ENCODE data around the gene SULT6B1. TPM values are rescaled to one million over a fixed set of nuclear protein-coding genes. Genes with fewer than 3 reads are reported as not detected.
"Not testable (repeated sequence)": the region's sequence is repeated elsewhere in the genome, so short reads cannot be mapped to it uniquely, and the experiment has no call there.

SULT6B1 gene, protein sequence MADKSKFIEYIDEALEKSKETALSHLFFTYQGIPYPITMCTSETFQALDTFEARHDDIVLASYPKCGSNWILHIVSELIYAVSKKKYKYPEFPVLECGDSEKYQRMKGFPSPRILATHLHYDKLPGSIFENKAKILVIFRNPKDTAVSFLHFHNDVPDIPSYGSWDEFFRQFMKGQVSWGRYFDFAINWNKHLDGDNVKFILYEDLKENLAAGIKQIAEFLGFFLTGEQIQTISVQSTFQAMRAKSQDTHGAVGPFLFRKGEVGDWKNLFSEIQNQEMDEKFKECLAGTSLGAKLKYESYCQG
- not detected for total RNA-seq
- long read RNA-seq: 0 reads

DNA sequence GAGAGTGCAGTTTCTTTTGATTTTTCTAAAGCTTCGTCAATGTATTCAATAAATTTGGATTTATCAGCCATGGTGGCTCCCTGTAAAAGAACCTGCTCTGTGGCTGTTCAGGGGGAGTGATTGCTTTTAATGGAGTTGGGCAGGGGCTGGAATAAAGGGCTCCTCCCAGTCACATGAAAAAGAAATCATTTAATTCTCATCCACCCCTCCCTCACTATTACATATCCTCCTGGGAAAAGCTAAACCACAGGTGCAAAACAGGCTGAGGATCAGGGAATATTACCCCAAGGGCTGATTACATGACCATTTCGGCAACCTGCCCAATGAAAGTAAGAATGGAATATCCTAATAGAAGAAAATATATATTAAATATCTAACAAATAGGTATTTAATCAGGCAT is at the start of gene SULT6B1:
Gene SULT6B1, minus strand, starts transcription at position 101 of the 400 bp plus-strand sequence. Its CDS starts 30 bp downstream, at position 71.
- DNase-seq (ENCODE audit: low spot score): no peak
- intact Hi-C loops (cut with DNase I): no loop called here

DNA sequence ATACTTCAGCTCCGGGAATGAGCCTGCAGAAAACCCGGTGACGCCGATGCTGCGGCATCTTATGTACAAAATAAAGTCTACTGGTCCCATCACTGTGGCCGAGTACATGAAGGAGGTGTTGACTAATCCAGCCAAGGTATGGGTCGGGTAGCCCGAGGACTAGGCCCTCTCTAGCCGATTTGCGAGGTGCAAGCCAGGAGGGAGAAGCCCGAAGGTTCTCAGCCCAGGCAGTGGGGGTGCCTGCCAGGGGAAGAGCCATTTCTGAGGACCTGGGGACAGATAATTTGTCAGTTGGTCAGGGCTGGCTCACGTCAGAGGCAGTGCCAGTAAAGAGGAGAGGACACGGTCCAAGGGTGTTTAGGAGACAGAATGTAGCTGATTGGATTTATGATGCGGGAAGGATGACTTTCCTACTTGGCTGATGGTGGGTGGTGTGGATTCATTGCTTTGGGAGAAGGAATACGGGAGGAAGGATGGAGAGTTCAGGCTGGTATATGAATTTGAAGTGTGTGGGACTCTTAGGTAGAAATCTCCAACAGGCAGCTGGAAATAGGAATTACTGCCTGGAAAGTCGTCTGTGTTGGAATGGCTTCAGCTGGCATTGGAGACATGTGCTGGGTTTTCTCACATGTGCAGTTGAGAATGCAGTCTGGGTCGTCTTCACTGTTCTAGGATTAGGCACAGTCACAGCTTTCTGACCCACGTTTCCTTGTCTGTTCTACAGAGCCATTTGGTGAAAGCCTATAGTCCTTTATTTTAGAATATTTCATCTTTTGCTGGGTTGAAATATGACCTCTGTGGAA is 43.9 kb upstream of the SULT6B1 start:
- no peak for DNase-seq (ENCODE audit: low spot score)

DNA sequence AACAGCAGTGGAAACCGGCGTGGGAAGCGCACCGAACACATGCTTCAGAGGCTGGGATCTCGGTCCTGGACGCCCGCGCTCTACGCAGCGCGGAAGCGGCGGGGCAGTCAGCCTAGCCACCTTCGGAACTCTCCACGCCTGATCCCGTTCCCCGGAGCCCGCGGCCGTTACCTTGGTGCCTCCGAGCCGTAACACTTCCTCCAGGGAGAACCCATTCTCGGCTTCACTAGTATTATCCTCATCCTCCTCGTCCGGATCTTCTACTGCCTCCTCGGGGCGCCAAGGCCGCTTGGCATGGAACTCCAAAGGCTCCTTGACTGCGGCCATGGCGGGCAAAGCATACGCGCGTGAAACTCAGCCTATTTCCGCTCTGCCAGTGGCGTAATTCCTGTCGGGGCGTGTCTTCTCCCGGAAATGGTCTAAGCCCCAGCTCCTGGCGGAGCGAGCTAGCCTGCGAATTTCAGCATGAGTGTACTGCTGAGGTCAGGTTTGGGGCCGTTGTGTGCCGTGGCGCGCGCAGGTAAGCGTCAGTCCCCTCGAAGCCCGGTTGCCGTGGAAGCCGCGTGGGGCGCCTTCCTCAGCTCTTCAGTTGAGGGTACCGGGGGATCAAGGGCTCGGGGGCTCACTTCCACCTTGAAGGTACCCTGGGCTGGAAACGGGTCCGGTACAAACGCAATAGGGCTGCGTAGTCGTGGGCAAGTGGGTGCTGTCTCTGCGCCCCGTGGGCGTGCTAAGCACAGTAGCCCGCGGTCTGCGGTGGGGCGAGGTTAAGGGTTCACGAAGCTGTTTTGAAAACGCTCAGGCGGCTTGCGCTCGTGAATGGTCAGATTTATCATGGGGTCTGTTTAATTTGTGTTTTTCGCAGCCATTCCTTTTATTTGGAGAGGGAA is 43.0 kb upstream of the SULT6B1 start, which contains the start of the genes CEBPZ and NDUFAF7:
Gene CEBPZ, minus strand, starts transcription at position 356 of the 890 bp plus-strand sequence. Its CDS starts 29 bp downstream, at position 327.
Gene NDUFAF7, plus strand, starts transcription at position 418 of the 890 bp plus-strand sequence. Its CDS starts 48 bp downstream, at position 466.
- intact Hi-C loops (cut with DNase I): loop anchor here (5.0 kb wide), 1 partner anchor 149 kb away; the partner anchor contains the start of genes GPATCH11 and HEATR5B

More for the DNA sequence above, 43.9 kb upstream of the SULT6B1 start:
- intact Hi-C loops (cut with DNase I): loop anchor here (5.0 kb wide), 1 partner anchor 150 kb away; the partner anchor contains the start of genes GPATCH11 and HEATR5B

DNA sequence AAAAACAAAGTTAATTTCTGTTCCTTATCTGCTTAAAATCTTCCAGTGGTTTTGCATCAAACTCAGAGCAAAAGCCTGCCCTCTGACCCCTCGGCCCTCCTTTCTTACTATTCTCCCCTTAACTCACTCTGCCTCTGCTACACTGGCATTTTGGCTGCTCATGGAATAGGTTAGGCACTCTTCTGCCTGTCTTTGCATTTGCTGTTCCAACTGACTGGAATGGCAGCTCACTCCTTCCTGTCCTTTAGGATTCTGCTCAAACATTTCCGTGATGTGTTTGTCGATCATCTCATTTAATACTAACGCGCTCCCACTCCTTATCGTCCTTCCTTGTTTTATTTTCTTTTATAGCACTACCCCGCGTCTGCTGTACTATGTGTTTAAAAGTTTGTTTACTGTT is 42.1 kb upstream of the SULT6B1 start:
- intact Hi-C loops (cut with DNase I): loop anchor here (5.0 kb wide), 1 partner anchor 148 kb away; the partner anchor contains the start of genes GPATCH11 and HEATR5B

More for the DNA sequence above, 43.0 kb upstream of the SULT6B1 start, which contains the start of the genes CEBPZ and NDUFAF7:
- DNase-seq (ENCODE audit: low spot score): peak; percentile 98

DNA sequence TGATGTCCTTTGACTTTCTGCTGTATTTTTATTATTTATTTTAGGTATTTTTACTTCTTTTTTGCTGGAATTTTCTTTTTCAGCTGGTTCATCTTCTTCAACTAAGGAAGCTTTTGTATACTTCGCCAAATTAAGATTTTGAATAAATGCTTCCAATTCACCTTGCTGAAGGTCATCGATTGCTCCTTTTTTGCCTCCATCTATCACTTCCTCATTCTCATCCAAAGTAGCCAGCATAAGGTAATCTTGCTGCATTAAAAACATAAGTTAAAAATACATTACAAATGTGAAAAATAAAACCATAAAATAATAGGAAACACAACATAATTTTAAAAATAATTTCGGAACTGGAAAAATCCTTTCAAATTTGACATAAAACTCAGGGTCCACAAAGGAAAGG is 40.3 kb upstream of the SULT6B1 start:
- no peak for DNase-seq (ENCODE audit: low spot score)
- intact Hi-C loops (cut with DNase I): no loop called here

More for the DNA sequence above, 42.1 kb upstream of the SULT6B1 start:
- DNase-seq (ENCODE audit: low spot score): no peak

DNA sequence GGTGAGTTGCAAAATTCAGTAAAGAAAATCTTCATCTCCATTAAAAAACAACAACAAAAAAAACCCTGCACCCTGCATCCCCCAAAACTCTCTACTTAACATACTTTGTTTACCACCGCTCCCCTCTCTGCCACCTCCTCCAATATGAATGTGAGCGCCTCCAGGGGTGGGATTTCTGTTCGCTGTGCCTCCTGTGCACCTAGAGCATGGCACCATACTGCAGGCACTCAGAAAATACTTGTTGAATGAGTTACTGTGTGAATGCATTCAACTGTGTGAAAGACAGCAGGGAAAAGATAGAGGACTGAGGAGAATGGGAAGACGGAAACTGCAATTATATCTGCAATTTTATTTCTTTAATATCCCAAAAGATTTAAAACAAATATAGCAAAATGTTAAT is 38.4 kb upstream of the SULT6B1 start:
- intact Hi-C loops (cut with DNase I): no loop called here
- DNase-seq (ENCODE audit: low spot score): no peak

DNA sequence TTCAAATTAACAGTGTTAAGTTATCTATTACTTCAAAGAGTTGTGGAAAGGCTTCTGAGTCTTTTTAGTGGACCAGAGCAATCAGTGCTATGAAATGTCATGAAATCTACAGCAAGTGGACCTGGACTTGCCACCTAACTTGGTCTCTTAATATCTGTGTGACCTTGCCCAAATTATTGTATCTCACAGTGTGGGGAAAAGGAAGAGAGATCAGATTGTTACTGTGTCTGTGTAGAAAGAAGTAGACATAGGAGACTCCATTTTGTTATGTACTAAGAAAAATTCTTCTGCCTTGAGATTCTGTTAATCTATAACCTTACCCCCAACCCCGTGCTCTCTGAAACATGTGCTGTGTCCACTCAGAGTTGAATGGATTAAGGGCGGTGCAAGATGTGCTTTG is 36.7 kb upstream of the SULT6B1 start:
- intact Hi-C loops (cut with DNase I); DNase-seq (ENCODE audit: low spot score): not testable (repeated sequence)

DNA sequence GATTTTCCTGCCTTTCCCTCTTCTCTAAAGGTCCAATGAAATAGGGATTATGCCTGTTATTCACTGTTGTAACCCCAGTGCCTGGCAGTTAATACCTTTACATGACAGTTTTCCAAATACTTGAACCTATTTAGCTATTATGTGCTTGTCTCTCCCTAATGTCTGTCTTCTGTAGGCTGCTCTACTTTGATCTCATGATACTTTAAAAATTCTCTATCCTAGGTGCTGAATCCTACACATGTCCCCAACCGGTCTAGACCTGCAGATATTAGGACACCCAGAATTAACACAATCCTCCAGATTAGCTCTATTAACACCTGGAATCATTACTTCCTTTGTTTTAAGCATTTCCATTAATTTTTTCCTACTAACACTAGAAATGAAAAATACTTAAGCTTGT is 35.6 kb upstream of the SULT6B1 start:
- no peak for DNase-seq (ENCODE audit: low spot score)
- intact Hi-C loops (cut with DNase I): no loop called here

DNA sequence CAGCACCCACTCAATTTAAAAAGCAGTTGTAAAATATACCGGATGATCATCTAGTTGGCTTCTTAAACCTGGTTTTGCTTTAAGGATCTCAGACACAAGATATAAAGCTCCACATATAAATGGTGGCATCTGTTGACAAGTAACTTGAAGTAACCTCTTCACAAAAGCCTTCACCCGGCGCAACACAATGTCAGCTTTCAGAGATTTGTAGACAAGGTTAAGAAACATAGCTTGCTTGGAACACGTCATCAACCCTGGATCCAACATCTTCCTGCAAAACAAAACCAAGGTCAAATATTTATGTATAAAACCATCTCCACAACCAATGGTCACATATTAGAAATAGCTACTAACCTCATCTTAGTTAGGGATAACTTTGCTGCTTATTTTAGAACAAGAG is 34.7 kb upstream of the SULT6B1 start:
- intact Hi-C loops (cut with DNase I): no loop called here
- no peak for DNase-seq (ENCODE audit: low spot score)

DNA sequence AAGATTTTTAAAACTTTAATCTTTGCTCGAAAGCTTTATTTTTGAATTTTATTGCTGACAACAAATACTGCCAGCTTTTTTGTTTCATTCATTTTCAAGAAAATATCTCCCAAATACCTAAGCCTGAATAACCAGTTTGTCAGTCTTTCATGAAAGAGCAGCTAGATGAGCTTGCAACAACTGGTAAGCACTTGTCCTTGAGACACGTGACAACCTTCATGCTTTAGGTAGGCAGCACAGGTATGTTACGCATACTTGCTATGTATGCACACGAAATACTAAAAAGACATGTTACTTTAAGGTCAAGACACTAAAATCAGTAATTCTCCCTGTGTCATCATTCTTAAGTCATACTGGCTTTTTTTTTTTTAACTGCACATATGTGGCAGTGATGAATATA is 30.6 kb upstream of the SULT6B1 start:
- intact Hi-C loops (cut with DNase I): no loop called here

DNA sequence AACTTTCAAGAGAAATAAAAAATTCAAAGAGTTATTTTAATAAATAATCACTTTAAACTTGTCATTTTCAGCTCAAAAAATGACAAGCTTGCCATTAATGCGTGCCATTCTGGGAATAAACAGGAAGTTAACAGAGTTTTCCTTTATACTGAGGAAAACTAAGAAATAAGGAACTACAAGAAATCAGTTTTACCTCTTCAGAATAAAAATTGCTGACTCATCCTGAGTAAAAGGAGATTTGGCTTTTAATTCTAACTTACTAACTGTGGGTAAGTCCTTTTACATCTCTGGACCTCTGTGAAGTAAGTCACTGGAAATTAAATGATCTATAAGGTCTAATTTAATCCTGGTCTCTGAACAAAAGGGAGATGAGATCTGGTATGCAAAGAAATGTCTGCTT is 26.8 kb upstream of the SULT6B1 start:
- intact Hi-C loops (cut with DNase I): no loop called here
- DNase-seq (ENCODE audit: low spot score): no peak

More for the DNA sequence above, 30.6 kb upstream of the SULT6B1 start:
- no peak for DNase-seq (ENCODE audit: low spot score)

DNA sequence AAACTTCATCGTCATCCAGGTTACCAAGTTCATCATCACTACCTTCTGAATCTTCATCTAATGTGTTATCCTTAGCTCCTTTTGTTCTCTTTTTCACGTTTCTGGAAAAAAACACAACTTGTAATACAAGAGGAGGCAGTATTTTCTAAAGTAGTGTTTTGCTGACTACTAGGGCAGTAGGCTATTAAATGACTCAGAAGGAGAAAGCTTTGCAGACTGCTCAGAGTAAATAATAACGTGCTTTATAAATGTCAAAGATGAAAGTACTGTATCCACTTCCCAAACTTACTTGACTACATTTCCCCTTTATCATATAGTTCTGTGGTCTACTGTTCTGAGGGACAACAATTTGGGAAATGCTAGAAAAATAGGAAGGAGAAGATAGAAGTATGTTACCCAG is 23.5 kb upstream of the SULT6B1 start:
- intact Hi-C loops (cut with DNase I): no loop called here
- no peak for DNase-seq (ENCODE audit: low spot score)

DNA sequence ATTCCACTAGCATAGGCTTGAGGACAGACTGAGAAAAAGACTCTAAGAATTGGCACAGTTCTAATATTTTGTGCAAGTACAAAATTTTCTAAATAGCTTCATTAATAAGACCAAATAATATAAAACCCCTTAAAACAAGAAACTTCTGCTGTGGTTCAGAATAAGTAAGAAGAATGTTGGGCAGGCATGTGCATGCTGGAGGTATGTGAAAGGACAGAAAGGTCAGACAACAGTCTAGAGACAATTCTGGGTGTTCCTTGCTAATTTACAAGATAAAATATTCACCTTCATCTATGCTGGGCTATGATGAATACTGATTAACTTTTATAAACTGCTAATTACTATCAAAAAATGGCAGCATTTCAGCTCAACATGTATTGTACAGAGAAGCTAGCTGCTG is 22.7 kb upstream of the SULT6B1 start:
- DNase-seq (ENCODE audit: low spot score): no peak
- intact Hi-C loops (cut with DNase I): no loop called here

DNA sequence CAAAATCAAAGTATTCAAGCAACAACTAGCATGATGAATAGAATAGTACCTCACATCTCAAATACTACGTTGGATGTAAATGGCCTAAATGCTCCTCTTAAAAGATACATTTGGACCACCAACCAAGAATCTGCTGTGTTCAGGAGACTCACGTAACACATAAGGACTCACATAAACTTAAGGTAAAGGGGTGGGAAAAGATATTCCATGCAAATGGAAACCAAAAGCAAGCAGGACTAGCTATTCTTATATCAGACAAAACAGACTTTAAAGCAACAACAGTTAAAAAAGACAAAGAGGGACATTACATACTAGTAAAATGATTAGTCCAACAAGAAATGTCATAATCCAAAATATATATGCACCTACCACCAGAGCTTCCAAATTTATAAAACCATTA is 18.3 kb upstream of the SULT6B1 start:
- DNase-seq (ENCODE audit: low spot score); intact Hi-C loops (cut with DNase I): not testable (repeated sequence)

DNA sequence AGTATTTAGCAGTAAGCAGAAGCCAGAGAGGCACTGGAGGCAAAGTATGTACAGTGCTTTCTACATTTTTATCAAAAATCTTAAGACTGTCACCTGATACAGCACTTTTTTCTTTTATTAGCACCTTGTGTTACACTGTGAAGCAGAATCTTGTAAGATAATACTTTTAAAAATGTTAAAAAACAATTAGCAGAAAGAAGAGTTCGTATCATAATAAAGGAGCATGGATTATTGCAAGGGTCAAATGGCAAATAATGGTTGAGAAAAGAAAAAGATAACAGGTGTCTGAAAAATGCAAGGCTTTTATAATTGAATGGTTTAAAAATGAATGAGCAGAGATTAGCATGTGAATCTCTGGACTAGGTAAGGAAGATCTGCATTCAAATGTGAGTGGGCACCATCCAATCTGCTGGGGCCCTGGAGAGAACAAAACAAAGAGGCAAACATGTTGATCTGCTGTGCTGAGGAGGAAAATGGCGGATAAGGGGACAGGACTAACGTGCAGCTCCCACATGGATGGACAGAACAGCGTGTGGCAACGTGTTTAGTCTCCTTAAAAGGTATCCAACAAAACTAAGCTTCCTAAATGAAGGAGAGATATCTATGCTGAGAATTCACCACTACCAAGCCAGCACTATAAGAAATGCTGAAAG is 17.3 kb upstream of the SULT6B1 start:
- no peak for DNase-seq (ENCODE audit: low spot score)
- intact Hi-C loops (cut with DNase I): no loop called here

DNA sequence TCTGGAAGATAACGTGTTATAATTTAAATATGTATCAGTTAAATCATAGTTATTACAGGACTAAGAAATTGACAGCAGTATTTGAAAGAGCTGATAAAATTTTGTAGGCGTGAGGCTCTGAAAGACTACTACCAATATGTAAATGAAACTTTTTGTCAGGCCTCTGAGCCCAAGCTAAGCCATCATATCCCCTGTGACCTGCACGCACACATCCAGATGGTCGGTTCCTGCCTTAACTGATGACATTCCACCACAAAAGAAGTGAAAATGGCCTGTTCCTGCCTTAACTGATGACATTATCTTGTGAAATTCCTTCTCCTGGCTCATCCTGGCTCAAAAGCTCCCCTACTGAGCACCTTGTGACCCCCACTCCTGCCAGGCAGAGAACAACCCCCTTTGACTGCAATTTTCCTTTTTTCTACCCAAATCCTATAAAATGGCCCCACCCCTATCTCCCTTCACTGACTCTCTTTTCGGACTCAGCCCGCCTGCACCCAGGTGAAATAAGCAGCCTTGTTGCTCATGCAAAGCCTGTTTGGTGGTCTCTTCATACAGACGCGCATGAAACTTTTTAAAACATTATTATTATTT is 16.7 kb upstream of the SULT6B1 start:
- DNase-seq (ENCODE audit: low spot score); intact Hi-C loops (cut with DNase I): not testable (repeated sequence)

DNA sequence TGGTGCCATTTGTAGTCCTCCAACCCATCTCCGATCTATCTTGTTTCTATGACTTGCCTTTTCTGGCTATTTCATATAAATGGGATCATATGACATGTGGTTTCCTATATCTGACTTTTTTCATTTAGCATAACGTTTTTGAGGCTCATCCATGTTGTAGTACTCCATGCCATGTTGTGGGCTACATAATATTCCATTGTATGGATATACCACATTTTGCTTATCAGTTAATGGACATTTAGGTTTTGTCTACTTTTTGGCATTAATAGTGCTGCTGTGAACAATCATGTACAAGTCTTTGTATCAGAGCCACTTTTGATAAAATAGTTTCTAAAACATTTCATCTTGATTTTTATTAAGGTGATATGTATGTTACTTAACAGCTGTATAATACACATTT is 15.2 kb upstream of the SULT6B1 start:
- intact Hi-C loops (cut with DNase I): no loop called here
- DNase-seq (ENCODE audit: low spot score): no peak

DNA sequence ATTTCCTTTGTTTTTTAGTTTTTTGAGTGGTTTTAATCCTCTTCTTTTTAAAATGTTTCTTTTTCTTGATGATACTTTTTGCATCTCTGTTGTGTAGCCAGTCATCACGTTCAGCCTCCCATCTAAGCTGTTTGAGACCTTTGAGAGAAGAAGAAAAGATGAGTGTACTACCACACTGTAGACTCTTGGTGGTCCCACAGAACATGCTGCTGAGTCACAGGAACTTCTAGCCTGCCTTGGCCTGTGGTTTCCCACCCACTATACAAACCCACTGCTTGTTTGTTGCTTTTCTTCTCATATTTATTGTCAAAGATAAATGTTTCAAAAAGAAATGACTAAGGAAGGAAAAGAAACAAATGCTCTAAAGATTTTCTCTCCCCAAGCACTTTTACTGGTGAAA is 13.3 kb upstream of the SULT6B1 start:
- intact Hi-C loops (cut with DNase I): no loop called here

More for the DNA sequence above, 13.3 kb upstream of the SULT6B1 start:
- no peak for DNase-seq (ENCODE audit: low spot score)

Data from cardiac septum (tissue), 1 donor.